ENCODE results near the gene IDI1.

GRCh38 chr10:1093696-1094095 lies 44.8 kb upstream of the IDI1 start:
- TF ChIP-seq, protein P1, sequence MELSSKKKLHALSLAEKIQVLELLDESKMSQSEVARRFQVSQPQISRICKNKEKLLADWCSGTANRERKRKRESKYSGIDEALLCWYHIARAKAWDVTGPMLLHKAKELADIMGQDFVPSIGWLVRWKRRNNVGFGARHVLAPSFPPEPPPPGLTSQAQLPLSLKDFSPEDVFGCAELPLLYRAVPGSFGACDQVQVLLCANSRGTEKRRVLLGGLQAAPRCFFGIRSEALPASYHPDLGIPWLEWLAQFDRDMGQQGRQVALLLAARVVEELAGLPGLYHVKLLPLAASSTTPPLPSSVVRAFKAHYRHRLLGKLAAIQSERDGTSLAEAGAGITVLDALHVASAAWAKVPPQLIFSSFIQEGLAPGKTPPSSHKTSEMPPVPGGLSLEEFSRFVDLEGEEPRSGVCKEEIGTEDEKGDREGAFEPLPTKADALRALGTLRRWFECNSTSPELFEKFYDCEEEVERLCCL (CRISPR knock-in tag; IDR thresholded peaks at IDR 0.05; ENCODE audit: borderline replicate concordance): no peak
- no peak for TF ChIP-seq CCAR2 (optimal IDR thresholded peaks at IDR 0.05; ENCODE audit: low read depth, low read length)
- TF ChIP-seq ZFAT (CRISPR knock-in tag; conservative IDR thresholded peaks at IDR 0.05): no peak
- TF ChIP-seq CREB1 (IDR thresholded peaks at IDR 0.05): no peak
- TF ChIP-seq CREB1 (CRISPR knock-in tag; IDR thresholded peaks at IDR 0.05): no peak
- TF ChIP-seq CENPT (CRISPR knock-in tag; IDR thresholded peaks at IDR 0.05; ENCODE audit: low read depth): no peak
- no peak for TF ChIP-seq FOXO4 (CRISPR knock-in tag; conservative IDR thresholded peaks at IDR 0.05)
- no peak for TF ChIP-seq ZNF138 (CRISPR knock-in tag; IDR thresholded peaks at IDR 0.05; ENCODE audit: low read depth)
- TF ChIP-seq, protein P2, sequence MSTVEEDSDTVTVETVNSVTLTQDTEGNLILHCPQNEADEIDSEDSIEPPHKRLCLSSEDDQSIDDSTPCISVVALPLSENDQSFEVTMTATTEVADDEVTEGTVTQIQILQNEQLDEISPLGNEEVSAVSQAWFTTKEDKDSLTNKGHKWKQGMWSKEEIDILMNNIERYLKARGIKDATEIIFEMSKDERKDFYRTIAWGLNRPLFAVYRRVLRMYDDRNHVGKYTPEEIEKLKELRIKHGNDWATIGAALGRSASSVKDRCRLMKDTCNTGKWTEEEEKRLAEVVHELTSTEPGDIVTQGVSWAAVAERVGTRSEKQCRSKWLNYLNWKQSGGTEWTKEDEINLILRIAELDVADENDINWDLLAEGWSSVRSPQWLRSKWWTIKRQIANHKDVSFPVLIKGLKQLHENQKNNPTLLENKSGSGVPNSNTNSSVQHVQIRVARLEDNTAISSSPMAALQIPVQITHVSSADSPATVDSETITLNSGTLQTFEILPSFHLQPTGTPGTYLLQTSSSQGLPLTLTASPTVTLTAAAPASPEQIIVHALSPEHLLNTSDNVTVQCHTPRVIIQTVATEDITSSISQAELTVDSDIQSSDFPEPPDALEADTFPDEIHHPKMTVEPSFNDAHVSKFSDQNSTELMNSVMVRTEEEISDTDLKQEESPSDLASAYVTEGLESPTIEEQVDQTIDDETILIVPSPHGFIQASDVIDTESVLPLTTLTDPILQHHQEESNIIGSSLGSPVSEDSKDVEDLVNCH (CRISPR knock-in tag; IDR thresholded peaks at IDR 0.05): no peak
- TF ChIP-seq, protein P3, sequence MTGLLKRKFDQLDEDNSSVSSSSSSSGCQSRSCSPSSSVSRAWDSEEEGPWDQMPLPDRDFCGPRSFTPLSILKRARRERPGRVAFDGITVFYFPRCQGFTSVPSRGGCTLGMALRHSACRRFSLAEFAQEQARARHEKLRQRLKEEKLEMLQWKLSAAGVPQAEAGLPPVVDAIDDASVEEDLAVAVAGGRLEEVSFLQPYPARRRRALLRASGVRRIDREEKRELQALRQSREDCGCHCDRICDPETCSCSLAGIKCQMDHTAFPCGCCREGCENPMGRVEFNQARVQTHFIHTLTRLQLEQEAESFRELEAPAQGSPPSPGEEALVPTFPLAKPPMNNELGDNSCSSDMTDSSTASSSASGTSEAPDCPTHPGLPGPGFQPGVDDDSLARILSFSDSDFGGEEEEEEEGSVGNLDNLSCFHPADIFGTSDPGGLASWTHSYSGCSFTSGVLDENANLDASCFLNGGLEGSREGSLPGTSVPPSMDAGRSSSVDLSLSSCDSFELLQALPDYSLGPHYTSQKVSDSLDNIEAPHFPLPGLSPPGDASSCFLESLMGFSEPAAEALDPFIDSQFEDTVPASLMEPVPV (CRISPR knock-in tag; IDR thresholded peaks at IDR 0.05): no peak
- no peak for TF ChIP-seq RAD21 (CRISPR knock-in tag; IDR thresholded peaks at IDR 0.05)
- TF ChIP-seq PCBP1 (IDR thresholded peaks at IDR 0.05; ENCODE audit: borderline replicate concordance, low read depth, low read length): no peak
- TF ChIP-seq ZNF317 (CRISPR knock-in tag; IDR thresholded peaks at IDR 0.05): no peak
